IPS DF 19.7 (cell line): ENCODE results near the gene CSNK2B.

Experiments
- DNase-seq: peaks from one replicate; pipeline ENCODE4 v3.0.0-alpha.2; 2013; ENCODE audit warnings: low read depth, low spot score

CSNK2B gene

GRCh38 chr6:31636698-31637596 is 28.9 kb upstream of the CSNK2B start:
- DNase-seq, result no peak

GRCh38 chr6:31639043-31639442 is 26.8 kb upstream of the CSNK2B start:
- no peak for DNase-seq

- no peak for DNase-seq
These were observed 26.4 kb upstream of the CSNK2B start for GRCh38 chr6:31639449-31639861.

GRCh38 chr6:31640612-31641011 is 25.3 kb upstream of the CSNK2B start:
- DNase-seq, result no peak

GRCh38 chr6:31641370-31641769 is 24.5 kb upstream of the CSNK2B start:
- DNase-seq, result no peak

GRCh38 chr6:31642798-31643570 is 22.9 kb upstream of the CSNK2B start:
- DNase-seq, result no peak

- no peak for DNase-seq
These were observed 21.9 kb upstream of the CSNK2B start for GRCh38 chr6:31643818-31644454.

GRCh38 chr6:31645325-31645724 is 20.6 kb upstream of the CSNK2B start:
- no peak for DNase-seq

- no peak for DNase-seq
These were observed 14.2 kb upstream of the CSNK2B start for GRCh38 chr6:31651602-31652191.

- DNase-seq, result no peak
These were observed 12.8 kb upstream of the CSNK2B start for GRCh38 chr6:31652925-31653724.

- no peak for DNase-seq
These were observed 11.1 kb upstream of the CSNK2B start for GRCh38 chr6:31654574-31655348.

GRCh38 chr6:31655349-31656237 is 10.3 kb upstream of the CSNK2B start, which contains the start of gene APOM:
Gene APOM, plus strand, starts transcription at chr6:31655894. Its CDS starts 73 bp downstream, at chr6:31655967.
- no peak for DNase-seq

GRCh38 chr6:31657406-31658157 is 8.3 kb upstream of the CSNK2B start:
- no peak for DNase-seq

GRCh38 chr6:31658158-31658688 is 7.7 kb upstream of the CSNK2B start:
- no peak for DNase-seq

- DNase-seq, result no peak
These were observed 6.8 kb upstream of the CSNK2B start for GRCh38 chr6:31658983-31659648.

- no peak for DNase-seq
These were observed 6.1 kb upstream of the CSNK2B start for GRCh38 chr6:31659649-31660380.
